Omental fat pad (tissue), 4 donors: ENCODE data around the gene NKAIN2. TPM values are rescaled to one million over a fixed set of nuclear protein-coding genes. Genes with fewer than 3 reads are reported as not detected.

Experiments
- ATAC-seq: fragments of 150-250 bp; one replicate; pipeline ENCODE4 v1.9.1; 2016; ENCODE audit warnings: mild to moderate bottlenecking, moderate library complexity; ENCODE audit not compliant: low FRiP score
- DNase-seq: peaks from one replicate; pipeline ENCODE4 v3.0.0-alpha.2; 2019; ENCODE audit warnings: low spot score
- CTCF ChIP-seq, 3 donors: fragments of 450-650 bp; IDR thresholded peaks; one replicate each; pipeline ENCODE4 v1.5.1; 2016 to 2017; ENCODE audit warnings: antibody characterized with exemption in 3 of 3, mild to moderate bottlenecking in 3 of 3, moderate library complexity in 2 of 3
- total RNA-seq, 4 donors: library from RNA; depleted of rRNA; stranded (reverse); fragments of >200 nt; gene quantifications; one replicate each; pipeline ENCODE4 v1.1.0, GENCODE V29; 2016

Gene NKAIN2
- total RNA-seq, 4 donors from 2014 or later, result not detected

DNA sequence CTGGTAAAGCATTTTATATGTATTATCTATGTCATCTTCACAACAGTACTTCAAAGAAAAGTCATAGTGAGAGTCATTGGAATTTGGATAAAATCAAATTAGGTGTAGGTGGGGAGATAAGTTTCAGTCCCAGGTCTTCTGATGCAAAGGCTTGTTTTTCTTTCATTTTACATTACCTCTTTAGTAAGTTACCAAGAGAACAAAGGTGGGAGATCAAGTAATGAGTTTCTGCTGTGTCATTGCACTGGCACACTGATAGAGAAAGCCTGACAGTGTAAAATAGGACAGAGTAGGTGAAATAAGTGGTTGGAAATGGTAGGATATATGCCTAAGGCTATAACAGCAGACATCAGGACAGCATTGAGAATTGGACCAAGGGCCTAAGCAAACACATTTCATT, 250.4 kb downstream of the NKAIN2 start:
- no peak for TF ChIP-seq CTCF (IDR thresholded peaks at IDR 0.05)
- ATAC-seq, result no peak
- DNase-seq, result no peak

- no peak for ATAC-seq
- DNase-seq, result no peak
- TF ChIP-seq CTCF (IDR thresholded peaks at IDR 0.05), result no peak
Observed at GRCh38 chr6:124055395-124055794, 251.7 kb downstream of the NKAIN2 start.

DNA sequence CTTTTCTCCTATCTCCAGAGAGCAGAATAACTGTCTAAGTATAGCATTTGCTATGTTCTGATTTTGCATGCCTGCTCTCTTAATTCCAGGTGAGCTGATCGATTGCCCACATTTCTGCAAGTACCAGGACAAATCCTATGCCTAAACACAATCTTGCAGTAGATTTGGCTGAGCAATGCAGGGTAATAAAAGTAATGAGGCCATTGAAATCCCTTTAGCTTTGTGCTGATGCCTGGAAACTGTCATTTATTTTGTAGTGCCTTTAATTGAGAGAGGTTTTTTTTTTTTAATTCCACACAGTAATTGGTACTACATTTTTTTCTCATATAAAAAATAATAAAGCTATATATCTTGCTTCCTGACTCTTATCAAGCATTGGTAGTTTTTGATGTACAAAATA, 252.3 kb downstream of the NKAIN2 start:
- TF ChIP-seq CTCF (IDR thresholded peaks at IDR 0.05), result no peak
- no peak for DNase-seq
- no peak for ATAC-seq

DNA sequence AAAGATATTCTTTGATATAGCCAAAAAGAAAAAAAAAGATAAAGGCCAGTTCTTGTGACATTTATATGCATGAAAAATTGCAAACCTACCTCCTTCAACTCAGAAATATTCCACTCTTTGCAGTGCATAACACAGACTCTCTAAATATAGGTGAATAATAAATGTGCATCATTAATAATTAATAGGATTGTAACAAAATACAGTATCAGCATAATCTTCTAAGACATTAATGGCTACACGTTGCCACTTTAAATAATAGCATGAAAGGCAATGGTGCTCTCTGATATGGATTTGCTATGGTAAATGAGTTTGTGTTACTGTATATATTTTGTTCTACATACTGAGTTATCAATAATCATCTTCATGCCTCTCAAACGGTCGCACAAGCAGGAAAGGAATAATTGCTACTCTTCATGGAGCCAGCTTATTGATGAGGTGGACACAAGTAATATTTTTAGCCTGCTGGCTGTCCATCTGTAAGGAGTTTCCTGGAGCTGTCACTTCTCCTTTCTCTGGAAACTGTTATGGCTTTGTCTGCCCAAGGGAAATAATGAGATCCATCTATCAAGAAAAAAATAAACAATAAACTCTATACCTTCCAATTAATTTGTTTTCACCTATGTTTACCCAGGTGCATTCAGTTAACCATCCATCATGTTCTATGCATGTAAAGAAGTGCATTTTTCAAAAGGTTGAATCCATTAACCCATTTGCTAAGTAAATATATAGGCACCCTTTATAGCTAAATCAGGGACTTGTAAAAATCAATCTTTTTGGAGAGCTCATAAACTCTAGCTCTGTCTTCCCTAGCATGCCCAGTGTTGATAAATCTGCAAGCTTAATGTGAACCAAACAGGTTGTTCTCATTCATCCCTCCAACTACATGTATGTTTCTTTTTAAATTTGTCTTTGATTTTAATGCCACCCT, 253.0 kb downstream of the NKAIN2 start:
- DNase-seq (no peak), ATAC-seq (no peak)
- no peak for TF ChIP-seq CTCF (IDR thresholded peaks at IDR 0.05)

DNA sequence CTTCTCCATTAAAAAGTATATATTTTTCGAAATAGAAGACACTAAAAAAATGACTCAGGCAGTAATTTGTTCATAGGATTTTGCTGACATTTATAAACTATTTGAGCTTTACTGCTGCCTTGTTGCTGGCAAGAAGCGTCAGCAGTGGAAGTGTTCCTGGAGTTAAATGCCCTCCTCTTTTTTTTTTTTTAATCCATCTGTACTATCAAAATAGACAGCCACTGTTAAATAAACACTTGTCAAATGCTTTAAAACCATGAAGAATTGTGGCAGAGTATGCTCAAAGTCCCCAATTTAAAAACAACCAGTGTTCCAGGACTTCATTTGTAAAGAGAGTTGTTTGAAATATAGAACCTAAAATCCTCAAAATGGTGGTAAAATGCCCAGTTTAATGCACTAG, 253.8 kb downstream of the NKAIN2 start:
- TF ChIP-seq CTCF (IDR thresholded peaks at IDR 0.05), result no peak
- DNase-seq, result no peak
- no peak for ATAC-seq

DNA sequence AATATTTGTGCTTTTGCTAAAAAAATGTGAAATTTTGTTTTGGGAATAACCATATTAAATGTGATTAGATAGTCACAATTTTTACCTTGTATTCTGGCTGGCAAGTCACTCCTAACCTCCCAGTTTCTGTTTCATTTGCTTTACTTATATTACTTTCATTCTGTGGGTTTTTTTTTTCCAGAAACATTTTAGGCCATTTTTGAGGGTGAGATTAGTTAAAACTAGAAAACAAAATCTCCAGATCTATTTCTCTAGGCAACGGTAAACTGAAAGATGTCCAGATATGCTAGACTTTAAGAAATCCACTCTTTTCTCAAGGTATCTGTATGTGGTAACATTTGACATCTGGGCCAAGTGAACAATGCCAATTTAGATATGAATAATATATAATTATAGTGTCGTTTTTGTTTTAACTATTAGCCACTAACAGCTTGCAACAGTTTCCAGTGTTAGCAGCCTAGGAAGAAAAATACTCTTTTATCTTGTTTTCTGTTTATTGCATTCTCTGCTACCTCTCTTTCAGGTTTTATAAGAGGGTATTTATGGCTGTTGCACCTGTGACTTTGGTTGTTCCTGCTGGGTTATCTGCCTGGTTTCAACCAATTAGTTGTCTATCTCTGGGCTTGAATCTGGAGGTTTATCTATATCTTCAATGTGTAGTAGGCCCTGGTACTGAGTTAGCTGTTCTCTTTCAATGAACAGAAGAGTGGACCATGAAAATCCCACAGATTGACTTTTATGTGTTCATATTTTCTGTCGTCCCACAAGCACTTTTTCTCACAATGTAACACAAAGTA, 260.9 kb downstream of the NKAIN2 start:
- TF ChIP-seq CTCF (IDR thresholded peaks at IDR 0.05), result no peak
- DNase-seq (no peak), ATAC-seq (no peak)
